Neuronal stem cell (in vitro differentiated cells): Measurements from ENCODE around the gene GARIN5A.

ENCODE experiments used
- DNase-seq: peaks from one replicate; pipeline ENCODE4 v3.0.0-alpha.2; 2013; ENCODE audit warnings: low spot score
- H2AFZ ChIP-seq: one replicate; pipeline ENCODE4 v1.6.1; 2013; ENCODE audit warnings: mild to moderate bottlenecking, low read length, inconsistent platforms
- H2AK5ac ChIP-seq: 2 replicates; pipeline ENCODE4 v1.6.1; 2013; ENCODE audit warnings: low read depth, mild to moderate bottlenecking, inconsistent platforms, low read length, moderate library complexity, mixed read lengths
- H2BK120ac ChIP-seq: 2 replicates; pipeline ENCODE4 v1.6.1; 2013; ENCODE audit warnings: low read depth, mild to moderate bottlenecking, inconsistent platforms, low read length, moderate library complexity, mixed read lengths
- H2BK12ac ChIP-seq: one replicate; pipeline ENCODE4 v1.6.1; 2013; ENCODE audit warnings: low read length, inconsistent platforms
- H2BK15ac ChIP-seq: 2 replicates; pipeline ENCODE4 v1.6.1; 2013; ENCODE audit warnings: mild to moderate bottlenecking, low read length, inconsistent platforms, mixed read lengths
- H2BK5ac ChIP-seq: one replicate; pipeline ENCODE4 v1.6.1; 2013; ENCODE audit warnings: inconsistent platforms, mild to moderate bottlenecking, low read length, moderate library complexity
- H3K14ac ChIP-seq: one replicate; pipeline ENCODE4 v1.6.1; 2013; ENCODE audit warnings: low read length, inconsistent platforms
- H3K18ac ChIP-seq: 2 replicates; pipeline ENCODE4 v1.6.1; 2013; ENCODE audit warnings: low read length, inconsistent platforms
- H3K23ac ChIP-seq: 2 replicates; pipeline ENCODE4 v1.6.1; 2013; ENCODE audit warnings: low read depth, mild to moderate bottlenecking, mixed read lengths, low read length, inconsistent platforms; ENCODE audit not compliant: poor library complexity
- H3K27ac ChIP-seq: replicated peaks from 3 replicates; pipeline ENCODE4 v1.5.1; 2013; ENCODE audit warnings: low read length, inconsistent platforms
- H3K27me3 ChIP-seq, 3 experiments: 2 replicates each; pipeline ENCODE4 v1.6.1; 2013; ENCODE audit warnings: low read length in 3 of 3, mild to moderate bottlenecking in 2 of 3, inconsistent platforms in 1 of 3, low read depth in 1 of 3, mixed read lengths in 1 of 3, moderate library complexity in 1 of 3; ENCODE audit not compliant: control insufficient read depth in 3 of 3, insufficient read depth in 3 of 3
- H3K36me3 ChIP-seq, 2 donors: replicated peaks in 1 of 2; 2 replicates each; pipeline ENCODE4 v1.6.1; 2013; ENCODE audit warnings: low read length in 2 of 2; ENCODE audit not compliant: control insufficient read depth in 2 of 2, insufficient read depth in 2 of 2
- H3K4ac ChIP-seq: 2 replicates; pipeline ENCODE4 v1.6.1; 2013; ENCODE audit warnings: inconsistent platforms, mild to moderate bottlenecking, low read length, moderate library complexity
- H3K4me1 ChIP-seq, 2 donors: 1 replicate in 1 of 2; 2 replicates in 1 of 2; pipeline ENCODE4 v1.6.1; 2013; ENCODE audit warnings: low read length in 2 of 2, low read depth in 1 of 2; ENCODE audit not compliant: control insufficient read depth in 2 of 2, insufficient read depth in 1 of 2
- H3K4me2 ChIP-seq: one replicate; pipeline ENCODE4 v1.6.1; 2013; ENCODE audit warnings: mild to moderate bottlenecking, low read length, inconsistent platforms; ENCODE audit not compliant: insufficient read depth, poor library complexity, severe bottlenecking
- H3K4me3 ChIP-seq, 2 donors: 2 replicates each; pipeline ENCODE4 v1.5.1; 2013; ENCODE audit warnings: low read length in 2 of 2, mild to moderate bottlenecking in 2 of 2, inconsistent platforms in 1 of 2, moderate library complexity in 1 of 2
- H3K79me1 ChIP-seq: one replicate; pipeline ENCODE4 v1.6.1; 2013; ENCODE audit warnings: low read depth, mild to moderate bottlenecking, inconsistent platforms, low read length, moderate library complexity
- H3K9ac ChIP-seq: one replicate; pipeline ENCODE4 v1.6.1; 2013; ENCODE audit warnings: mild to moderate bottlenecking, low read depth, low read length, inconsistent platforms; ENCODE audit not compliant: poor library complexity
- H3K9me3 ChIP-seq, 2 donors: replicated peaks in 1 of 2; 2 replicates each; pipeline versions ENCODE3 to v1.6.1; 2013; ENCODE audit warnings: low read length in 2 of 2, mild to moderate bottlenecking in 2 of 2, inconsistent platforms in 1 of 2, low read depth in 1 of 2, mixed read lengths in 1 of 2, moderate library complexity in 1 of 2; ENCODE audit not compliant: control insufficient read depth in 2 of 2, insufficient read depth in 1 of 2
- H4K8ac ChIP-seq: one replicate; pipeline ENCODE4 v1.6.1; 2013; ENCODE audit warnings: low read depth, mild to moderate bottlenecking, inconsistent platforms, low read length, moderate library complexity
- H4K91ac ChIP-seq: one replicate; pipeline ENCODE4 v1.6.1; 2013; ENCODE audit warnings: low read length, low read depth, mild to moderate bottlenecking, inconsistent platforms; ENCODE audit not compliant: poor library complexity
- WGBS, 2 donors: extraction: QIAGEN DNeasy Blood & Tissue Kit; methylation state at CpG; one replicate each; pipeline ENCODE4 v1.1.7; 2013; ENCODE audit warnings: missing lambda C conversion rate in 2 of 2, mixed read lengths in 1 of 2; ENCODE audit not compliant: insufficient read length in 2 of 2, insufficient replicate concordance in 1 of 2; ENCODE audit errors: extremely low coverage in 2 of 2; 5-methylcytosine and 5-hydroxymethylcytosine counted together

The GARIN5A gene

DNA sequence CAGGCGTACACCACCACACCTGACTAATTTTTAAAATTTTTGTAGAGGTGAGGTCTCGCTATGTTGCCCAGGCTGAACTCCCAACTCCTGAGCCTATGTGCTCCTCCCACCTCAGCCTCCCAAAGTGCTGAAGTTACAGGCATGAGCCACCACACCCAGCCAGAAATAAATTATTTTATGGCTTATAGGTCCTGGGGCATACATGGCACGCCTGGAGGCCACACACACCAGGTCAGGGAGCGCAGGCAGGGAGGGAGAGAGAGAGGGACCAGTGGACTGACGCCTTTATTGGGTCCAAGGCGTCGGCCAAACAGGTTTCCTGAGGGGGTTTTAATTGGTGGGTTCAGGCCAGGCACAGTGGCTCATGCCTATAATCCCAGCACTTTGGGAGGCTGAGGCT lies 51.1 kb downstream of the GARIN5A start:
- Histone ChIP-seq H4K8ac (no peak overlapping the region), H3K18ac (no peak overlapping the region), H4K91ac (no peak overlapping the region), H3K9ac (no peak overlapping the region), H2BK15ac (no peak overlapping the region), H3K9me3 (peaks cover 0 to 2% of the 10 kb centered on the region in 2 donors), H2AK5ac (no peak overlapping the region), H3K4me1 (peaks cover 0 to 2% of the 10 kb centered on the region in 2 donors), H2BK5ac (no peak overlapping the region), H3K4ac (no peak overlapping the region), H2AFZ (no peak overlapping the region), H2BK12ac (no peak overlapping the region), H3K4me3 (no peak overlapping the region), H3K27me3 (peaks cover 0 to 22% (median 17%) of the 10 kb centered on the region in 3 experiments), H3K4me2 (no peak overlapping the region), H3K27ac (no peak overlapping the region), H3K79me1 (no peaks in the 10 kb centered on the region), H3K23ac (no peak overlapping the region), H3K36me3 (no peaks in the 10 kb centered on the region), H2BK120ac (no peak overlapping the region), H3K14ac (no peak overlapping the region)
- no peak for DNase-seq
- WGBS, 2 donors = no CpG with 5 or more reads among the region's 7 CpGs

DNA sequence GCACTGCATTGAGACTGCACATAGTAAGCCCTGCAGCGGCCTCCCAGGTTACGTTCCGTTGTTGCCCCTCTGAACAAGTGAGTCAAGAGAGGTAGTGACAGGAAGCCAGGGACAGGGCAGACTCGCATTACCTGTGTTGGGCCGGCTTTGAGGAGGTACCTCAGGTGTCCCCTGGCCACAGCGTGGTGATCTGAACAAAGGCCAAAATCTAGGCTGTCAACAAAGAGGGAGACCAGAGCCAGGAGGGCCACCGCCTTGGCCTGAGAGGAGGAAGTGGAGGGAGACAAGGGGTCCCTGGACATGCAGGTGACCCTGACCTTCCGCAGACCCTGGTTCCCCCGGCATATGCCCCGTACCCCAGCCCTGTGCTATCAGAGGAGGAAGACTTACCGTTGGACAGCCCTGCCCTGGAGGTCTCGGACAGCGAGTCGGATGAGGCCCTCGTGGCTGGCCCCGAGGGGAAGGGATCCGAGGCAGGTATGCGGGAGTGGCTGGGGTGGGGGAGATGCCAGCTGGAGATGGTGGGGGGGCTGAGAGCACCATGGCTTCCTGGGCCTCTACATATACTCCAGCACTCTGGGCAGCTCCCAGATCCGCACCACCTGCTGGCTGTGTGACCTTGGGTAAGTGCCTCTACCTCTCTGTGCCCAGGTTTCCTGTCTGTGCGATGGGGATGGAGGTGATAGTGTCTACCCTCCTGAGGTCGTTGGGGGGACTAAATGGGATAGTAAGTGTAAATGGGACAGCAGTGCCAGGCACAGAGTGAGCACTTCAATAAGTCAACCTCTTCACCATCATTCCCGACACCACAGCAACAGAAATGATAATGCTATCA lies 53.2 kb downstream of the GARIN5A start:
- Histone ChIP-seq H3K4me3 (no peak overlapping the region), H3K4me1 (peaks cover 5 to 7% of the 10 kb centered on the region in 2 donors), H2BK120ac (no peak overlapping the region), H3K14ac (no peak overlapping the region), H3K23ac (no peak overlapping the region), H3K27ac (no peak overlapping the region), H3K9ac (no peak overlapping the region), H2BK5ac (no peak overlapping the region), H3K4ac (no peak overlapping the region), H2AFZ (no peak overlapping the region), H3K9me3 (peaks cover 0 to 2% of the 10 kb centered on the region in 2 donors), H3K79me1 (no peaks in the 10 kb centered on the region), H2BK15ac (peak overlapping the region; percentile 71), H3K27me3 (peaks cover 5 to 26% (median 10%) of the 10 kb centered on the region in 3 experiments), H3K36me3 (no peaks in the 10 kb centered on the region), H2BK12ac (no peak overlapping the region), H3K4me2 (no peak overlapping the region), H2AK5ac (peak overlapping the region; percentile 83), H3K18ac (peak overlapping the region; percentile 44), H4K8ac (peak overlapping the region; percentile 43), H4K91ac (no peak overlapping the region)
- DNase-seq = no peak
- WGBS, 2 donors = no CpG with 5 or more reads among the region's 22 CpGs

DNA sequence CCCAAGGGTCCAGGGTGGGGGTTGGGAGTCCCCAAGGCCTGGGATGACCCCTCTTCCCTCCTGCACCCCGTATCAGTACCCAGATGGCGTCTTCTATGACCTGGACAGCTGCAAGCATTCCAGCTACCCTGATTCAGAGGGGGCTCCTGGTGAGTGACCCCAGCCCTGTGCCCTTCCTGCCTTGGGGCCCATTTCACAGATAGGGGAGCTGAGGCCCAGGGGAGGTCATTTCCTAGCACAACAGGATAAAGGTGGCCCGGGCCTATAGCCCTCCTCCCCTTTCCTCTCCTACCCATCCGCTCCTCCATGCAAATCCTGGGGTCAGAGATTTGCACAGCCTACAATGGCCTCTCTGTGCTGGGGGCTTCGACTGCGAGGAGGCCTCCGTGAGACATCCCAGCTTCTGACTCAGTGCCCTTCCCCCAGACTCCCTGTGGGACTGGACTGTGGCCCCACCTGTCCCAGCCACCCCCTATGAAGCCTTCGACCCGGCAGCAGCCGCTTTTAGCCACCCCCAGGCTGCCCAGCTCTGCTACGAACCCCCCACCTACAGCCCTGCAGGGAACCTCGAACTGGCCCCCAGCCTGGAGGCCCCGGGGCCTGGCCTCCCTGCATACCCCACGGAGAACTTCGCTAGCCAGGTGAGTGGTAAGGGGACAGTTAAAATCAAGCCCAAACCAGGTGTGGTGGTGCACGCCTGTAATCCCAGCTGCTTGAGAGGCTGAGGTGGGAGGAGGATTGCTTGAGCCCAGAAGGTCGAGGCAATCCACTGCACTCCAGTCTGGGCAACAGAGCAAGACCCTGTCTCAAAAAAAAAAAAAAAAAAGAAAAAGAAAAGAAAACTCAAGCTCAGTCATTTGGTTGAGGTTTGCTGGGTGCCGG lies 54.0 kb downstream of the GARIN5A start:
- Histone ChIP-seq H2AK5ac (no peak overlapping the region), H3K9ac (no peak overlapping the region), H3K4me1 (peaks cover 5 to 6% of the 10 kb centered on the region in 2 donors), H3K9me3 (peaks cover 0 to 2% of the 10 kb centered on the region in 2 donors), H3K18ac (no peak overlapping the region), H3K27me3 (peaks cover 2 to 20% (median 5%) of the 10 kb centered on the region in 3 experiments), H3K4me2 (no peak overlapping the region), H2BK120ac (no peak overlapping the region), H3K79me1 (no peaks in the 10 kb centered on the region), H3K27ac (no peak overlapping the region), H4K91ac (no peak overlapping the region), H3K23ac (no peak overlapping the region), H3K36me3 (no peaks in the 10 kb centered on the region), H2BK12ac (no peak overlapping the region), H3K4me3 (no peak overlapping the region), H3K14ac (no peak overlapping the region), H3K4ac (no peak overlapping the region), H2AFZ (no peak overlapping the region), H2BK5ac (no peak overlapping the region), H2BK15ac (peak overlapping the region; percentile 71), H4K8ac (no peak overlapping the region)
- DNase-seq = no peak
- WGBS, 2 donors = no CpG with 5 or more reads among the region's 18 CpGs

DNA sequence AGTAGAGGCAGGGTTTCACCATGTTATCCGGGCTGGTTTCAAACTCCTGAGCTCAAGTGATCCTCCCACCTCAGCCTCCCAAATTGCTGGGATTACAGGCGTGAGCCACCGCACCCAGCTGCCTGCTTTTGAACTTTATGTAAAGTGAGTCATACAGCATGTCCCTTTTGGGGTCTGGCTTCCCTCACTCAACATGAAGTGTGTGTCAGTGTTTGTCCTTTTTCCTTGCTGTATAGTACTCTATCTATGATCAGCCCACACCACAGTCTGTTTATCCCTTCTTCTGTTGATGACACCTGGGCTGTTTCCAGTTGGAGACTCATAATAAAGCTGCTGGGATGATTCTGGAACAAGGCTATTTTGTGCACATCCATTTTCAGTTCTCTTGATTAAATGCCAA lies 55.8 kb downstream of the GARIN5A start:
- WGBS, 2 donors = no CpG with 5 or more reads among the region's 3 CpGs
- no peak overlapping the region for H2BK120ac ChIP-seq
- H2BK12ac ChIP-seq = no peak overlapping the region

More for the DNA sequence above, 55.8 kb downstream of the GARIN5A start:
- Histone ChIP-seq H3K27ac (no peak overlapping the region), H3K4me1 (peaks cover 5 to 6% of the 10 kb centered on the region in 2 donors), H2BK5ac (no peak overlapping the region), H3K36me3 (no peaks in the 10 kb centered on the region), H3K14ac (no peak overlapping the region), H2AFZ (no peak overlapping the region), H3K9ac (no peak overlapping the region), H2AK5ac (no peak overlapping the region), H3K18ac (no peak overlapping the region), H3K4me2 (no peak overlapping the region), H3K23ac (no peak overlapping the region), H4K91ac (no peak overlapping the region), H4K8ac (no peak overlapping the region), H2BK15ac (no peak overlapping the region), H3K4me3 (no peak overlapping the region), H3K9me3 (peaks cover 0 to 2% of the 10 kb centered on the region in 2 donors), H3K27me3 (peaks cover 0 to 20% (median 5%) of the 10 kb centered on the region in 3 experiments), H3K4ac (no peak overlapping the region), H3K79me1 (no peaks in the 10 kb centered on the region)
- DNase-seq = no peak
